Measurements from ENCODE around the gene LRRC4C. TPM values are rescaled to one million over a fixed set of nuclear protein-coding genes. Genes with fewer than 3 reads are reported as not detected.

LRRC4C gene
- polyA plus RNA-seq, 1 donor, result 3.9 TPM

DNA sequence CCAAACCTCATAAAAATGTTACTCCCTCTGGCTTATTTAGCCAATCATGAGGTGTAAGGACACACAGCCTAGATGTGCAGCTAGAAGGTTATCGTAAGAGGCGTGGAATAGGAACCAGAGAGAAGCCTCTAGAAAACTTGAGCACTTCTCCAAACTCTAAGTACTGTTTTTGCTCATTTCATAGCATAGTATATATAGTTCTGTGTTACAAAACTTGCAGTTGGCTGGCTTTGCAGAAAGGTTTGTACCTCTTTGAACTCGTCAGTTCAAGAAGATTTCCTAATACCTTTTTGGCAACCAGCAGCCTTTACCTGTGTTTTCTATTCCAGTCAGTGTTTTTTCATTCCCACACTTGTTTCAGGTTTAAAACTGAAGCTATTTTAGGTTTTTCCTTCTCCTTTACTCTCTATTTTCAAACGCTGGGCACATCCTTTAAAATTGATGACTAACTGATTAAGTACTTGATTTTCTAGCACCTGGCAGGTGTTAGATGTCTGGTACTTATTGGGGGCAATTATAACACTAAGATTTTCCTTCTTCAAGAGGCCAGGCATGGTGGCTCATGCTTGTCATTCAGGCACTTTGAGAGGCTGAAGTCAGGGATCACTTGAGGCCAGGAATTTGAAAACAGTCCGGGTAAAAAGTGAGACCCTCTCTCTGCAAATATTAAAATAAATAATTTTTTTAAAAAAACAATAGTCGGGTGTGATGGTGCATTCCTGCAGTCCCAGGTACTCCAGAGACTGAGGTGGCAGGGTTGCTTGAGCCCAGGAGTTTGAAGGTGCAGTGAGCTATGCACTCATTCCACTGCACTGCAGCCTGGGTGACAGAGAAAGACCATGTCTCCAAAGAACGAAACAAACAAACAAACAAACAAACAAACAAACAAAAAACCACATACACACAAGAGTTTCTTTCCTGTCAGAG is 125.2 kb downstream of the LRRC4C start:
- H3K27me3 ChIP-seq (ENCODE audit: control insufficient read depth, insufficient read depth, low read length), result no peaks in the 10 kb centered on the region
- H3K9me3 ChIP-seq (ENCODE audit: control insufficient read depth, low read depth, low read length), result no peaks in the 10 kb centered on the region
- H3K4me3 ChIP-seq (ENCODE audit: low read length), result no peak overlapping the region
- no peak for DNase-seq
- WGBS (ENCODE audit: insufficient coverage, low lambda C conversion rate), result 91% methylated on average over 1 of the region's 7 CpGs
- no peaks in the 10 kb centered on the region for H3K4me1 ChIP-seq (ENCODE audit: control insufficient read depth, insufficient read depth, low read length)
- no peaks in the 10 kb centered on the region for H3K36me3 ChIP-seq (ENCODE audit: control insufficient read depth, insufficient read depth, low read length)
- no peak overlapping the region for H3K27ac ChIP-seq (ENCODE audit: low read length)

DNA sequence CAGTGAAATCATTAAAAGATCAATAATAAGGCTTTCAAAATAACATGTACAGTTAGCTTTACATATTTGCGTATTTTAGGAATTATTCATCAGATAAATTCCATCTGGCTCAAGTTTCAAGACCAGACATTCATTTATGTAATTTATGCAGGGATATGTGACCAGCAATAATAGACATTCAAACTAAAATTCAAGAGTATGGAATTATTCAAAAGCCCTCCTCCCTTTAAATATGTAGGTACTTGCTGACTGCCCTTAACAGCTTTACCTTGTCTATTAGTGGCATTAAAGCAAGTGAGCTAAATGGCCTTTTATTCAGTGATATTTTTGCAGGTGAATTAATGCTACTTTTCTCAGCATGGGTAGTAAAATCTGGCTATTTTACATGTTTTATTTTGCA is 126.1 kb downstream of the LRRC4C start:
- no peaks in the 10 kb centered on the region for H3K36me3 ChIP-seq (ENCODE audit: control insufficient read depth, insufficient read depth, low read length)
- WGBS (ENCODE audit: insufficient coverage, low lambda C conversion rate), result 100% methylated on average over 1 of the region's 1 CpG
- no peak overlapping the region for H3K4me3 ChIP-seq (ENCODE audit: low read length)
- no peaks in the 10 kb centered on the region for H3K27me3 ChIP-seq (ENCODE audit: control insufficient read depth, insufficient read depth, low read length)
- H3K27ac ChIP-seq (ENCODE audit: low read length), result no peak overlapping the region
- no peaks in the 10 kb centered on the region for H3K9me3 ChIP-seq (ENCODE audit: control insufficient read depth, low read depth, low read length)
- H3K4me1 ChIP-seq (ENCODE audit: control insufficient read depth, insufficient read depth, low read length), result no peaks in the 10 kb centered on the region
- no peak for DNase-seq

DNA sequence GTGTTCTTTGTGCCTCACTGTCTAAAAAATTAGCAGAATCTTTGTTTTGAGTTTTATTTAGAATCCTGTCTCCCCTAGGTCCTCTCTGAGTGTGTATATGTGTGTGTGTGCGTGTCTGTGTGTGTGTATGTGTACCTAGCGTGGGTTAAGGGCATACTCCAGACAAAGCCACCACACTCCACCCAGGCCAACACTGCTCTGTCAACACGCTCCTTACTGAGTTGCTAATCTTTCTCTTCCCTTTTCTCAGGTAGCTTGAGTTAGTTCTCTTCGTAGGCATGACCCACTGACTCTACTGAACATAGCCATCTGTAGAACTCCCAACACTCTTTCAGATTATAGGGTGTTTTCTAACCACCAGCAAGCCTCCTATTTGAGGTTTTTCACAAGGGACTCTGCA is 131.1 kb downstream of the LRRC4C start:
- no peaks in the 10 kb centered on the region for H3K36me3 ChIP-seq (ENCODE audit: control insufficient read depth, insufficient read depth, low read length)
- H3K9me3 ChIP-seq (ENCODE audit: control insufficient read depth, low read depth, low read length), result no peaks in the 10 kb centered on the region
- no peak overlapping the region for H3K27ac ChIP-seq (ENCODE audit: low read length)
- no peak for DNase-seq
- H3K4me1 ChIP-seq (ENCODE audit: control insufficient read depth, insufficient read depth, low read length), result no peaks in the 10 kb centered on the region
- WGBS (ENCODE audit: insufficient coverage, low lambda C conversion rate), result no CpG with 5 or more reads among the region's 4 CpGs
- no peak overlapping the region for H3K4me3 ChIP-seq (ENCODE audit: low read length)
- no peaks in the 10 kb centered on the region for H3K27me3 ChIP-seq (ENCODE audit: control insufficient read depth, insufficient read depth, low read length)

- WGBS (ENCODE audit: insufficient coverage, low lambda C conversion rate), result 100% methylated on average over 1 of the region's 3 CpGs
- H3K27ac ChIP-seq (ENCODE audit: low read length), result no peak overlapping the region
- no peak for DNase-seq
- H3K4me3 ChIP-seq (ENCODE audit: low read length), result no peak overlapping the region
- H3K27me3 ChIP-seq (ENCODE audit: control insufficient read depth, insufficient read depth, low read length), result no peaks in the 10 kb centered on the region
- no peaks in the 10 kb centered on the region for H3K4me1 ChIP-seq (ENCODE audit: control insufficient read depth, insufficient read depth, low read length)
- H3K9me3 ChIP-seq (ENCODE audit: control insufficient read depth, low read depth, low read length), result no peaks in the 10 kb centered on the region
- H3K36me3 ChIP-seq (ENCODE audit: control insufficient read depth, insufficient read depth, low read length), result no peaks in the 10 kb centered on the region
These were observed 136.0 kb downstream of the LRRC4C start for GRCh38 chr11:41323446-41323845.

DNA sequence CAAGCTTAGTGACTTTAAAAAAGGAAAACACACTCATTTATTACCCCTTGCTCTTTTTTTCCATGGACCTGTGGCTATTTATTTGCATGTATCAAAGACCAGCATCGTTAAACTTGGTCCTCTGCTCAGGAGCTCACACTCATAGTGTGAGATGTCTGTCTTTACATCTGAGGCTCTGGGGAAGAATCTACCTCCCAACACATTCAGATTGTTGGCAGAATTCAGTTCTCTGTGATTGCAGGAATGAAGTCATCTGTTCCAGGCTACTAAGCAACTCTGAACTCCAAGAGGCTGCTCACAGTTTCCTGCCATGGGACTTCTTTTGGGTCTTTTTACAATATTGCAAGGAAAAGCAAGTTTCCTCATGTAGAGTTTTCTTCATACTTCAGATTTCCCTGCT is 138.8 kb downstream of the LRRC4C start:
- H3K4me1 ChIP-seq (ENCODE audit: control insufficient read depth, insufficient read depth, low read length), result no peaks in the 10 kb centered on the region
- no peak for DNase-seq
- no peak overlapping the region for H3K27ac ChIP-seq (ENCODE audit: low read length)
- no CpG with 5 or more reads among the region's 1 CpG for WGBS (ENCODE audit: insufficient coverage, low lambda C conversion rate)
- H3K27me3 ChIP-seq (ENCODE audit: control insufficient read depth, insufficient read depth, low read length), result no peaks in the 10 kb centered on the region
- no peaks in the 10 kb centered on the region for H3K36me3 ChIP-seq (ENCODE audit: control insufficient read depth, insufficient read depth, low read length)
- no peak overlapping the region for H3K4me3 ChIP-seq (ENCODE audit: low read length)
- H3K9me3 ChIP-seq (ENCODE audit: control insufficient read depth, low read depth, low read length), result no peaks in the 10 kb centered on the region

DNA sequence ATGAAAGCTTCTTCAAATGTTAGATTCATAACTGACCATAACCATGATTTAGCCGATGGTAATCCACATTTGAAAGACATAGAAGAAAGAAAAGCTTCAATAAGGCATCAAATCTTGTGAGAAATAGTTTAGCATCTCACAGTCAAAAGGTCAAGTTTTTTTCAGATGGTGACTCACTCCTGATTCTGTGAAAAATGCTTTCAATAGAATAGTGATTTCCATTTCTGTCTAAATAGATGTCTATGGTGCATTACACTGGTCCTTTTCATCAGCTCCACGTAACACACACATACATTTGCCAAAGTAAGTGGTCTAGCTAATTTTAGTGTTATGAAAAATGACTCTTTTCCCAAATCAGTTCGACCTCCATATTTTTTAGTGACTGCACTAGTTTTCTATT is 139.2 kb downstream of the LRRC4C start:
- no peaks in the 10 kb centered on the region for H3K36me3 ChIP-seq (ENCODE audit: control insufficient read depth, insufficient read depth, low read length)
- 100% methylated on average over 1 of the region's 3 CpGs for WGBS (ENCODE audit: insufficient coverage, low lambda C conversion rate)
- H3K27ac ChIP-seq (ENCODE audit: low read length), result no peak overlapping the region

GRCh38 chr11:41319434-41319833 is 140.0 kb downstream of the LRRC4C start:
- Histone ChIP-seq H3K9me3 (ENCODE audit: control insufficient read depth, low read depth, low read length) (no peaks in the 10 kb centered on the region), H3K27me3 (ENCODE audit: control insufficient read depth, insufficient read depth, low read length) (no peaks in the 10 kb centered on the region), H3K36me3 (ENCODE audit: control insufficient read depth, insufficient read depth, low read length) (no peaks in the 10 kb centered on the region), H3K4me1 (ENCODE audit: control insufficient read depth, insufficient read depth, low read length) (no peaks in the 10 kb centered on the region), H3K27ac (ENCODE audit: low read length) (no peak overlapping the region), H3K4me3 (ENCODE audit: low read length) (no peak overlapping the region)
- WGBS (ENCODE audit: insufficient coverage, low lambda C conversion rate), result 80% methylated on average over 1 of the region's 2 CpGs
- no peak for DNase-seq

More for the DNA sequence above, 139.2 kb downstream of the LRRC4C start:
- Histone ChIP-seq H3K9me3 (ENCODE audit: control insufficient read depth, low read depth, low read length) (no peaks in the 10 kb centered on the region), H3K4me3 (ENCODE audit: low read length) (no peak overlapping the region), H3K27me3 (ENCODE audit: control insufficient read depth, insufficient read depth, low read length) (no peaks in the 10 kb centered on the region), H3K4me1 (ENCODE audit: control insufficient read depth, insufficient read depth, low read length) (no peaks in the 10 kb centered on the region)
- DNase-seq, result no peak

- Histone ChIP-seq H3K27me3 (ENCODE audit: control insufficient read depth, insufficient read depth, low read length) (no peaks in the 10 kb centered on the region), H3K4me3 (ENCODE audit: low read length) (no peak overlapping the region), H3K36me3 (ENCODE audit: control insufficient read depth, insufficient read depth, low read length) (no peaks in the 10 kb centered on the region), H3K9me3 (ENCODE audit: control insufficient read depth, low read depth, low read length) (no peaks in the 10 kb centered on the region), H3K27ac (ENCODE audit: low read length) (no peak overlapping the region), H3K4me1 (ENCODE audit: control insufficient read depth, insufficient read depth, low read length) (no peaks in the 10 kb centered on the region)
- WGBS (ENCODE audit: insufficient coverage, low lambda C conversion rate), result 100% methylated on average over 1 of the region's 2 CpGs
- DNase-seq, result no peak
These were observed 142.7 kb downstream of the LRRC4C start for GRCh38 chr11:41316751-41317150.

GRCh38 chr11:41313226-41313625 is 146.2 kb downstream of the LRRC4C start:
- no peaks in the 10 kb centered on the region for H3K36me3 ChIP-seq (ENCODE audit: control insufficient read depth, insufficient read depth, low read length)
- no CpG with 5 or more reads among the region's 1 CpG for WGBS (ENCODE audit: insufficient coverage, low lambda C conversion rate)
- H3K27ac ChIP-seq (ENCODE audit: low read length), result no peak overlapping the region
- DNase-seq, result no peak
- no peaks in the 10 kb centered on the region for H3K27me3 ChIP-seq (ENCODE audit: control insufficient read depth, insufficient read depth, low read length)
- H3K9me3 ChIP-seq (ENCODE audit: control insufficient read depth, low read depth, low read length), result no peaks in the 10 kb centered on the region
- H3K4me1 ChIP-seq (ENCODE audit: control insufficient read depth, insufficient read depth, low read length), result no peaks in the 10 kb centered on the region
- no peak overlapping the region for H3K4me3 ChIP-seq (ENCODE audit: low read length)

DNA sequence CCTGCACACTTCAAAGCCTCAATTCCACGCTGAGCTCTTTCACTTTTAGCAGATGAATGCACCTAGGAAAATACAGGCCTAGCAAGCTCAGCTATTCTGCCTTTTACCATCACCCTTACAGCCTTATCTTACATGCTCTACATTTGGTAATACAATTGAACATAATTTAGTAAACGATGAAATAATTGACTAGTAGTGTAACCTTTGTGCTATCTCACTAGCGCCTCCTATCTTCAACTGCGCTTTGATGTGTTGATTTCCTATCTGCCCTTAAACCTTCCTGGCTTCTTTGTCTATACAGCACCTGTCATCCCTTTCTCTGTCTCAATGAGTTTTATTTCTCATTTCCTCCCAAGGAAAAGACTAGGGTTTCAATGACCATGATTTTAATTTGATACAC is 149.7 kb downstream of the LRRC4C start:
- no peaks in the 10 kb centered on the region for H3K9me3 ChIP-seq (ENCODE audit: control insufficient read depth, low read depth, low read length)
- no peaks in the 10 kb centered on the region for H3K4me1 ChIP-seq (ENCODE audit: control insufficient read depth, insufficient read depth, low read length)
- no peaks in the 10 kb centered on the region for H3K27me3 ChIP-seq (ENCODE audit: control insufficient read depth, insufficient read depth, low read length)
- 68% methylated on average over 3 of the region's 4 CpGs for WGBS (ENCODE audit: insufficient coverage, low lambda C conversion rate)
- no peak overlapping the region for H3K4me3 ChIP-seq (ENCODE audit: low read length)
- no peaks in the 10 kb centered on the region for H3K36me3 ChIP-seq (ENCODE audit: control insufficient read depth, insufficient read depth, low read length)
- no peak for DNase-seq
- no peak overlapping the region for H3K27ac ChIP-seq (ENCODE audit: low read length)

DNA sequence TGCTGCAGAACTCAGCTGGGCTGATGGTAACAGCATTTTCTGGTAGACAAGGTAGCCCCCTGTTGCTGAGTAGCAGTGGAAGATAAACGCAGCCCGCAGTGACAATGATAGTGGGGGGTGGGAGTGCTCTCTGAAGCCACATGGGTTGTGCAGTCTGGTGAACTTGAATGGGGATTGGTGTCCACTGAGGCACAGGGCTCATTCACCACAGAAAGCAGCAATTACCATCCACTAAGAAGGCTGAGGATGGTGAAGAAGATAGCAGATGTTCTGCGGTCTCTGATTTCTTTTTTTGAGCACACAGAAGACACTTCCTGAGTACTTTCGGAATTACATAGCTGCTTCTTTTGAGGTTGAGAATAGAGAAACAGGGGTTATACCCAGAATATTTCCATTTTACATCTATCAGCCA is 150.3 kb downstream of the LRRC4C start:
- no peak overlapping the region for H3K27ac ChIP-seq (ENCODE audit: low read length)
- no peaks in the 10 kb centered on the region for H3K27me3 ChIP-seq (ENCODE audit: control insufficient read depth, insufficient read depth, low read length)
- no peaks in the 10 kb centered on the region for H3K9me3 ChIP-seq (ENCODE audit: control insufficient read depth, low read depth, low read length)
- no peak overlapping the region for H3K4me3 ChIP-seq (ENCODE audit: low read length)
- no peaks in the 10 kb centered on the region for H3K4me1 ChIP-seq (ENCODE audit: control insufficient read depth, insufficient read depth, low read length)
- no peak for DNase-seq
- H3K36me3 ChIP-seq (ENCODE audit: control insufficient read depth, insufficient read depth, low read length), result no peaks in the 10 kb centered on the region
- no CpG with 5 or more reads among the region's 4 CpGs for WGBS (ENCODE audit: insufficient coverage, low lambda C conversion rate)

Data from large intestine (tissue), 3 donors.